HCT116 (cell line): ENCODE results near the gene MSL1.

Source experiments
- EZH2 ChIP-seq: fragments of 200-600 bp; sonication (generic); IDR thresholded peaks from 2 replicates; pipeline ENCODE4 v1.6.1; 2017; ENCODE audit warnings: antibody characterized with exemption, mixed run types
- EZH2phosphoT487 ChIP-seq: fragments of 200-600 bp; IDR thresholded peaks from 2 replicates; pipeline ENCODE4 v1.6.1; 2018; ENCODE audit warnings: antibody characterized with exemption, borderline replicate concordance
- POLR2A ChIP-seq: IDR thresholded peaks from 2 replicates; pipeline ENCODE4 v1.7.0; 2011; ENCODE audit warnings: borderline replicate concordance; ENCODE audit not compliant: insufficient read depth, insufficient read length; ENCODE audit errors: extremely low read depth
- YY1 ChIP-seq: IDR thresholded peaks from 2 replicates; pipeline ENCODE4 v1.6.1; 2011; ENCODE audit warnings: low read length, low read depth, moderate library complexity, mild to moderate bottlenecking; ENCODE audit not compliant: insufficient replicate concordance; ENCODE audit errors: extremely low read depth
- TF ChIP-seq, protein P1 (sequence below), 3 experiments: fragments of 200-600 bp in 1 of 3; sonication (generic) in 1 of 3; IDR thresholded peaks in 2 of 3; conservative IDR thresholded peaks in 1 of 3; 2 replicates each; pipeline ENCODE4 v1.5.1; 2012 to 2017; ENCODE audit warnings: low read depth in 2 of 3, low read length in 2 of 3, antibody characterized with exemption in 1 of 3, borderline replicate concordance in 1 of 3, control low read depth in 1 of 3, mild to moderate bottlenecking in 1 of 3, mixed read lengths in 1 of 3, mixed run types in 1 of 3, moderate library complexity in 1 of 3; ENCODE audit not compliant: insufficient read depth in 1 of 3
- TF ChIP-seq, protein P2 (sequence below): IDR thresholded peaks from 2 replicates; pipeline ENCODE4 v1.6.1; 2012

DNA sequence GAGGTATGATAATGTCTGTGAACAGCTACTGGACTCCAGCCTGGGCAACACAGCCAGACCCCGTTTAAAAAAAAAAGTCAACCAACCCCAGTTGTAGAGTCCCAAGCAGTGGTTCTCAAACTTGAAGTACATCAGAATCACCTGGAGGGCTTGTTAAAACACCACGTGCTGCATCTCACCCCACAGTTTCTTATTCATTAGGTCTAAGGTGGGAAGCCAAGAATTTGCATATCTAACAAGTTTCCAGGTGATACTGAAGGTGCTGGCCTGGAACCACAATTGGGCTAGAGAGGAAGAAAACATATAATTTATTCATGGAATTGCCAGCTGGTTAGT, 6.7 kb upstream of the MSL1 start:
- TF ChIP-seq, protein P1, sequence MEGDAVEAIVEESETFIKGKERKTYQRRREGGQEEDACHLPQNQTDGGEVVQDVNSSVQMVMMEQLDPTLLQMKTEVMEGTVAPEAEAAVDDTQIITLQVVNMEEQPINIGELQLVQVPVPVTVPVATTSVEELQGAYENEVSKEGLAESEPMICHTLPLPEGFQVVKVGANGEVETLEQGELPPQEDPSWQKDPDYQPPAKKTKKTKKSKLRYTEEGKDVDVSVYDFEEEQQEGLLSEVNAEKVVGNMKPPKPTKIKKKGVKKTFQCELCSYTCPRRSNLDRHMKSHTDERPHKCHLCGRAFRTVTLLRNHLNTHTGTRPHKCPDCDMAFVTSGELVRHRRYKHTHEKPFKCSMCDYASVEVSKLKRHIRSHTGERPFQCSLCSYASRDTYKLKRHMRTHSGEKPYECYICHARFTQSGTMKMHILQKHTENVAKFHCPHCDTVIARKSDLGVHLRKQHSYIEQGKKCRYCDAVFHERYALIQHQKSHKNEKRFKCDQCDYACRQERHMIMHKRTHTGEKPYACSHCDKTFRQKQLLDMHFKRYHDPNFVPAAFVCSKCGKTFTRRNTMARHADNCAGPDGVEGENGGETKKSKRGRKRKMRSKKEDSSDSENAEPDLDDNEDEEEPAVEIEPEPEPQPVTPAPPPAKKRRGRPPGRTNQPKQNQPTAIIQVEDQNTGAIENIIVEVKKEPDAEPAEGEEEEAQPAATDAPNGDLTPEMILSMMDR (IDR thresholded peaks at IDR 0.05 in 2 of 3, conservative IDR thresholded peaks at IDR 0.05 in 1 of 3; ENCODE audit: borderline replicate concordance in 1 of 3, insufficient read depth in 1 of 3, low read depth in 2 of 3, low read length in 2 of 3), result no peak
- TF ChIP-seq POLR2A (no peak), EZH2 (no peak), YY1 (no peak), EZH2phosphoT487 (no peak)
- TF ChIP-seq, protein P2, sequence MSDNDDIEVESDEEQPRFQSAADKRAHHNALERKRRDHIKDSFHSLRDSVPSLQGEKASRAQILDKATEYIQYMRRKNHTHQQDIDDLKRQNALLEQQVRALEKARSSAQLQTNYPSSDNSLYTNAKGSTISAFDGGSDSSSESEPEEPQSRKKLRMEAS, result no peak
